IMR-90 (cell line): ENCODE measurements around the gene TMCO2.

Experiments used
- CTCF ChIP-seq: conservative IDR thresholded peaks from 2 replicates; pipeline ENCODE4 v1.5.1; 2012; ENCODE audit warnings: mild to moderate bottlenecking, low read depth, low read length, improper control_type of control experiment
- MXI1 ChIP-seq: IDR thresholded peaks from 2 replicates; pipeline ENCODE4 v1.6.1; 2012; ENCODE audit warnings: low read depth, mild to moderate bottlenecking, low read length, moderate library complexity, borderline replicate concordance
- POLR2A ChIP-seq: IDR thresholded peaks from 2 replicates; pipeline ENCODE4 v1.6.1; 2012; ENCODE audit warnings: mild to moderate bottlenecking, low read depth, low read length
- RAD21 ChIP-seq: IDR thresholded peaks from 2 replicates; pipeline ENCODE4 v1.6.1; 2012; ENCODE audit warnings: low read length, improper control_type of control experiment
- SMC3 ChIP-seq: fragments of 150-350 bp; IDR thresholded peaks from 2 replicates; pipeline ENCODE4 v1.6.1; 2016; ENCODE audit warnings: low read depth, mild to moderate bottlenecking, antibody characterized with exemption, low read length, moderate library complexity

GRCh38 chr1:40300651-40301050 lies 52.9 kb downstream of the TMCO2 start:
- TF ChIP-seq MXI1 (no peak), POLR2A (no peak), CTCF (no peak), SMC3 (no peak), RAD21 (no peak)
